ENCODE measurements around the gene NOL9.

Gene NOL9

DNA sequence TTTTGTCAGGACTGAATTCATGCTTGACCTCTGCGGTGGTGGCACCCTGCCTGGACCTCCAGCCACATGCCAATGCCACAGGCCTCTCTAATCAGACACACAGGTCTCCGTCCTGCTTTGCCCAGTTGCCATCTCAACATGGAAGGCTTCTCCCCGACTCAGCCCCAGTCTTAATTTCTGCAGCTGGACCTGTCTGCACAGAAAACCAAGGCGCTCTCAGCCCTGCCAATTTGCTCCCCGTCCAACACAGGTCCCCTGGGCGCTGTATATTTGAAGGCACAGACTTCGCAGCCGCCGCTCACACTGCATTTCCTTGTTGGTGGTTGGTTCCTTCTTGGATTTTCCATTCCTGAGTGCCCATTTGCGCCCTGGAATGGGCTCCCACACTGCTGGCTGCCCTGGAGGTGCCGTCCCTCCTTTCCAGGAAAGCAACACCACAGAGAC is 34.8 kb downstream of the NOL9 start:
- DNase-seq, result peak; percentile 33 to 56

DNA sequence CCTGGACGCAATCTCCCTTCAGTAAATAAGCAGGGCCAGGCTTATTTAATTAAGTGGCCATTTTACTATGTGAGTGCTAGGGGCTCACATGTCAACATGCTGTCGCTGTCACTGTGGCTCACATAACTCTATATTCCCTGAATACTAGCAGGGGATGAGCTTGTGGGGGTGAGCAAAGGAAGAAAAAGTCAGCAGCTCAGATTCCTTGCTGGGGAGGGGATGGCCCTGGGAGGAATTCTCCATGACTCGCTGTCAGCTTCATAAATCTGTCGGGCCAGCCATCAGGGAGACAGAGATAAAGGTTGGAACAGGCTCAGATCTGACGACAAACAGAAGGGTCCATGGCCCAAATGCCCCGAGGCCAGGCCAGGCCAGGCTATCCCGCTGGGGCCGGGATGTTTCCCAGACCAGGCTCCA is 36.9 kb downstream of the NOL9 start:
- DNase-seq, result no peak

- DNase-seq, result no peak
Observed at GRCh38 chr1:6515771-6516170, 38.5 kb downstream of the NOL9 start.

DNA sequence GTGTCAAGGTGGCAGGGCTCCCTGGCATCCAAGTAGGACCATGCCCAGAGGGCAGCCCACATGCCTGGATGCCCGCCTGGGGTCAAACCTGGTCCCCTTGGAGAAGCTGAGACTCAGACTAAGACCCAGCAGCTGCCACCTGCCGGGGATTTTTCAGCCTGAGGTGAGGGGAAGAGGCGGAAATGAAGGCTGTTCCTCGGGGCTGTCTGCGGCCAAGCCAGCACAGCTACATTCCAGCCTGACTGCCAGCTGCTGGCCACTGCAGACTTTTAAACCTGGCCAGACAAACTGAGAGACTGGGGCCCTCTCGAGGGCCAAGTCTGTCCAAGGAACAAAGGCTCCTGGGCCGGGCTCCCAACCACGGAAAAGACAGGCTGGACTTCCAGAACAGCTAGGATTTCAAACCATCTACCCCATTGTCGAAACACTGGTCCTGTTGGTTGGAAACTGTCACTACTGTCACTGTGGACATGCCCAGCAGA is 41.0 kb downstream of the NOL9 start:
- no peak for DNase-seq

- DNase-seq, result no peak
Observed at GRCh38 chr1:6512908-6513280, 41.4 kb downstream of the NOL9 start.

GRCh38 chr1:6512245-6512907 is 41.9 kb downstream of the NOL9 start:
- DNase-seq, result no peak

DNA sequence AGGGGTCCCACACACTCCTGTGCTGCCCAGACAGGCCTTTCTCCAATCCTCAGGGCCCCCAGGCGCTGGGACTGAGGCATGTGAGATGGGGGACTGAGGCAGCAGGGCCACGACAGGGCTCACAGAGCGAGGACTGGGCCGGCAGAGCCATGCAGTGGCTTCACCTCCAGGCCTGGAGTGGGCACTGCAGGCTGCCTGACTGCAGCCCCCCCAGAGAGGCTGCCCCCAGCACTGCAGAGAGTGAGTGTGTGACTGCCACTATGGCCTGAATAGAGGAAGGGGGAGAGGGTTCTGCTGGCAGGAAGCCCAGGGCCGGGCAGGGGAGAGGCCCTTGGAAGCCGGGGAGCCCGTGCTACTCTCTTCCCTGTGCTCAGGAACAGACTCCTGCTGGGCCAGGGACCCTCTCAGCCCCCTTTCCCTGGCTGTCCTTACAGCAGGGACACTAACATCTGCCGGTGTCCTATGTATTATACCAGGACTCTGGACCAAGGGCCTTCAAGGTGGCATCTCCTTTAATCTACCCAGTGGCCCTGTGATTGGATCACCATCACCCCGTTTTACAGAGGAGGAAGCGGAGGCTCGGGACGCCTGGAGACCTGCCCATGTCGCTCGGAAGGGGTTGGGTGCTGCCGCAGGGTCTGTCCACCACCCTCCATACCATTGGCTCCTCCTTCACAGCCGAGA is 42.6 kb downstream of the NOL9 start:
- DNase-seq, result no peak

- no peak for DNase-seq
Observed at GRCh38 chr1:6511056-6511455, 43.3 kb downstream of the NOL9 start.

DNA sequence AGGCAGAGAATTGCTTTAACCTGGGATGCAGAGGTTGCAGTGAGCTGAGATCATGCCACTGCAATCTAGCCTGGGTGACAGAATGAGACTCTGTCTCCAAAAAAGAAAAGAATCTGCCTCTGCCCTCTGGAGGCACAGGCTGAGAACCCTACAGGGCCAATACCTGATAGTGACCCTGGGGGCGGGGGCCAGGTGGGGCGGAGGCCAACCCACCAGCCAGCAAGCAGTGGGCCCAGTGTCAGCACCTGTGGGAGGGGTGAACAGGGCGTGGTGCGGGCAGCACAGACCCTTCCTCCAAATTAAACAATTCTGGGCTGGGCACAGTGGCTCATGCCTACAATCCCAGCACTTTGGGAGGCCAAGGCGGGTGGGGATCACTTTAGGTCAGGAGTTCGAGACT is 43.8 kb downstream of the NOL9 start:
- no peak for DNase-seq

DNA sequence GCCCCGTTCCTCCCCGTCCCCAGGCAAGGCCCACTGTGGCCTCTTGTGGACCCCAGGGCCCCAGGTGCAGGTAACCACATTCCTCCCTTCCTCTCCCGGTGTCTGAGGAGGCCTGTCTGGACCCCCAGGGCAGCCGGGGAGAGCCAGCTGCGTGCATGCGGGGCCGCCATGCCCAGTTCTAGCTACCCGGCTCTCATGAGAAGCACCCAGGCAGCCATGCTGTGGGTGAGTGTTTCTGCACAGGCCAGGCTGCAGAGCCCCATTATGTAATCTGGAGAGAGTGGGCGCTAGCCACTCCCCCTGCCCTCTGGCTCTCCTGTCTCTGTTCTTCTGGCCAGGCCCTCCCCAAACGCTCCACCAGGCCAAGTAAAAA is 44.4 kb downstream of the NOL9 start:
- DNase-seq, result no peak

- DNase-seq, result no peak
Observed at GRCh38 chr1:6509220-6509918, 44.9 kb downstream of the NOL9 start.

DNA sequence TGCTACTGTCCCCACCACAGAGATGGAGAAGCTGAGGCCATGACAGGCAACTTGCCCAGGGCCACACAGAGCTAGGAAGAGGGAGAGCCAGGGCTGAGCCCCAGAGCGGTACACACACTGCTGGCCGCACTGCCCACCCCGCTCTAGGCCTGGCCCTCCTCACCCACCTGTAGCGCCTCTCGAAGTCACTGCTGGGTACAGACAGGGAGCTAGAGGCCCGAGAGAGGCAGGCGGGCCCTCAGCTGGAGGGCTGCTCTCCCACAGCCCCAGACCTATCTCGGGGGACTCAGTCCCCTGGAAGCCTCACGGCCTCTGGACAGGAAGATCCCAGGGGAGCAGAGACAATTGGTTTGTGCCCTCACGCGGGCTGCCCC is 45.5 kb downstream of the NOL9 start:
- DNase-seq, result no peak

- no peak for DNase-seq
Observed at GRCh38 chr1:6508154-6508815, 46.0 kb downstream of the NOL9 start.

DNA sequence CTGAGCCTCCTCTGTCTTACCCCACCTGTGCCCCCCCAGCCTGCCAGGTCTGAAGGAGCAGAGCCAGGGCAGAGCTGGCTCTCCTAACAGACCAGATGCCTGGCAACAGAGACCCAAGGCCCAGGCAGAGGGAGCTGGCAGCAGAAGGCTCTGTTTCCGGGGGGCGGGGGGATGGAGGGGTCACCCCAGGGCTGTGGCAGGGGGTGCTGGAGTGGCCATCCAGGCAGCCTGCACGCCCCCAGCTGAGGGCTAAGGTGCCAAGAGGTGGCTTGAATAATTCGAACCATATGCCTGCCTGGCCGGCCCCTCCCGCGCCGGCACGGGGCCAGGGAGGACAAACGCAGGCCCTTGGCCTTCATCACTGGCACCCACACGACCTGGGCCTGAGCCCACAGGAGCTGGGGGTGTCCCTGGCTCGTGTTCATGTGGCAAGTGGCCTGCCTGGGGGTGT is 46.8 kb downstream of the NOL9 start:
- no peak for DNase-seq

- DNase-seq, result no peak
Observed at GRCh38 chr1:6507037-6507428, 47.3 kb downstream of the NOL9 start.

GRCh38 chr1:6506210-6507036 is 47.9 kb downstream of the NOL9 start:
- DNase-seq, result no peak

GRCh38 chr1:6505367-6506209 is 48.7 kb downstream of the NOL9 start:
- DNase-seq, result no peak

DNA sequence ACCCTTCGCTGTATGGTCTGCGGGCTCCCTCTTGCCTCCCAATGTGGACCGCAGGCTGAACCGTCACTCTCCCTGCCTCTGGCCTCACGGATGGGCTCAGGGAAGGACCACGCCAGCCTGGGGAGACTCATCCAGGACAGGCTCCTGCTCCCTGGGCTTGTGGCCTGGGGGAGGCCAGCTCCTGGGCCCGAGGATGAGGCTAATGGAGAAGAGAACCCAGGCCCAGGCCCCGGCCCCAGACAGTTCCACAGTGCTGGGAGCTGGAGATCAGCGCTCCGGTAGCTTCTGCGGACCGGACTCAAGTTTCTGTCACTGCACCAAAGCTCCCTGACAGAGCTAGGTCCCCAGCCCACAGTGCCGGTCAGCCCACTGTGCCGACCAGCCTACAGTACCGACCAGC is 49.4 kb downstream of the NOL9 start:
- no peak for DNase-seq

GRCh38 chr1:6503884-6504602 is 50.3 kb downstream of the NOL9 start:
- no peak for DNase-seq

- no peak for DNase-seq
Observed at GRCh38 chr1:6502000-6502891, 52.1 kb downstream of the NOL9 start.

Data from NCI-H187 (cell line).